Measurements from ENCODE around the gene APOLD1.
"Not testable (repeated sequence)": the region's sequence is repeated elsewhere in the genome, so short reads cannot be mapped to it uniquely, and the experiment has no call there.

The APOLD1 gene

DNA sequence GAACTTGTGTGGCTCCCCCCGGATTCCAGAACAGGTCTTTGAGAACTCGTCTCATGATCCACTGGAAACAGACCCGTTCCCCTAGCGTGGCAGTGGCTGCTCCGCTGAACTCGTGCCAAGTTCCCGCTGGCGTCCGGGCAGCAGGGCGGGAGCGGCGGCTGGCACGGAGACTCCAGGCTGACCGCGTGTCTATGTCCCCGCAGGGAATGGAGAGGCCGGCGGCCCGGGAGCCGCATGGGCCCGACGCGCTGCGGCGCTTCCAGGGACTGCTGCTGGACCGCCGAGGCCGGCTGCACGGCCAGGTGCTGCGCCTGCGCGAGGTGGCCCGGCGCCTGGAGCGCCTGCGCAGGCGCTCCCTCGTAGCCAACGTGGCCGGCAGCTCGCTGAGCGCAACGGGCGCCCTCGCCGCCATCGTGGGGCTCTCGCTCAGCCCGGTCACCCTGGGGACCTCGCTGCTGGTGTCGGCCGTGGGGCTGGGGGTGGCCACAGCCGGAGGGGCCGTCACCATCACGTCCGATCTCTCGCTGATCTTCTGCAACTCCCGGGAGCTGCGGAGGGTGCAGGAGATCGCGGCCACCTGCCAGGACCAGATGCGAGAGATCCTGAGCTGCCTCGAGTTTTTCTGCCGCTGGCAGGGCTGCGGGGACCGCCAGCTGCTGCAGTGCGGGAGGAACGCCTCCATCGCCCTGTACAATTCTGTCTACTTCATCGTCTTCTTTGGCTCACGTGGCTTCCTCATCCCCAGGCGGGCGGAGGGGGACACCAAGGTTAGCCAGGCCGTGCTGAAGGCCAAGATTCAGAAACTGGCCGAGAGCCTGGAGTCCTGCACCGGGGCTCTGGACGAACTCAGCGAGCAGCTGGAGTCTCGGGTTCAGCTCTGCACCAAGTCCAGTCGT lies 1.5 kb downstream of the APOLD1 start:
- peak; percentile 73 to 77 for DNase-seq

DNA sequence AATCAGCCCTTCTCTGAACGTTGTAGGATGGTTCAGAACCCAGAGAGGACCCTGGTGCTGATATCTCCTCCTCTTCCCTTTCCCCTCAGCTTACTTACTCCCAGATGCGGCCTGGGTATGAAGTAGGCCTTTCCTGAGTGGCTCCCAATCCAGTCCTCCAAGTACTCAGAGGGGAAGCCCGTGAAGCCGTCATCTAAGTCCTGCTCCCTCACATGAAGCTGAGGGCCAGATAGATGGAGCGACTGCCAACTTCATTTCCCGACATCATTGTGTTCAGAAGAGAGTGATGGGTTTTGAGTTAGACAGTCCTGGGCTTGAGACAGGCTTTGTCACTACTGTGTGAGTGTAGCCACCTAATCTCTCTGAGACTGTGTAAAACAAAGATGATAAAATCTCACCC lies 2.7 kb downstream of the APOLD1 start:
- peak in 1 of 2 donors; percentile 23 for DNase-seq

DNA sequence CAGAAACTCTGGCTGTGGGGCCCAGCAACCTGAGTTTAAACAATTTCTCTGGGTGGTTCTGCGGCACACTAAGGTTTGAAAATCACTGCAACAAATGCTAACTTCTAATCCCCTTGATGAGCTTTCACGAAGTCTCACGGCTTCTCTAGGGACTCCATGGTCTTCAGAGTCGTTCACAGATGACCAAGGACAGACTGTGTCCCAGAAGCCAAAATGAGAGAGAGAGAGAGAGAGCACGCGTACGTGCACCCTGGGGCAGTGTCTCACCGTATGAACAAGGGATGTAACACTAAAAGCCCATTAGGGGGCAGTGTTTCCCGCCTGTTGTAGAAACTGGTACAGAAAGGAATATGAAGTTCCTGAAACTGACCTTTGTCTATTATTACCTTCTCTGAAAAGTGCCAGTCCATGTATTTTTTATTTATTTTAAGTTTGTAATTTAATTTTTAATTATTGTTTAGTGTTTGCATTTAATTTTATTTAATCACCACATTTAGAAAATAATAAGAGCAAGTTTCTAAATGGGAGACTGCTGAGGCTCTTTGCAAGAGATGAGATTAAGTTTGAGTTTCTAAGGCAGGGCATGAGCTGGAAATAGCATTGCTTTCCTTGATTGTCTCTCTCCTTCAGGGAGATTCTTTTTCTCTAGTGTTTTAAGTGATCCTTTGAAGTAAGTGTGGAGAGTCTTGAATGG lies 3.4 kb downstream of the APOLD1 start:
- DNase-seq = peak; percentile 60 to 69

DNA sequence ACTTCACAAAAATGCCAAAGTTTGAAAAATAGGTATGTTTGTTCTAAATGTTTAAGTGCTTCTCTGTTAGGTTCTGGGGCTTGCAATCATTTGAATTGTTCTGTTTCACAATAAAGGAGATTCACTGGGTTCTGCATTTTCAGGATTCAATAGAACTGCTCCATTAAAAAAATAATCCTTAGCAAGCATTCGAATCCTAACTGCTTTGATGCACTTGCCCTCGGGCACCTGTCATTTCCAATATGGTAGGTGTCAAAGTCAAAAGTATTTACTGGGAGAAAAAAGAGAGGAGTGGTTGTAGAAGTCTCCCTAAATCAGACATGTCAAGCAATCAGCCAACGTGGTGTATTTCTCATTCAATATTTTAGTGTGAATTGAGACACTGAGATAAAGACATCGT lies 5.5 kb downstream of the APOLD1 start:
- DNase-seq = no peak

DNA sequence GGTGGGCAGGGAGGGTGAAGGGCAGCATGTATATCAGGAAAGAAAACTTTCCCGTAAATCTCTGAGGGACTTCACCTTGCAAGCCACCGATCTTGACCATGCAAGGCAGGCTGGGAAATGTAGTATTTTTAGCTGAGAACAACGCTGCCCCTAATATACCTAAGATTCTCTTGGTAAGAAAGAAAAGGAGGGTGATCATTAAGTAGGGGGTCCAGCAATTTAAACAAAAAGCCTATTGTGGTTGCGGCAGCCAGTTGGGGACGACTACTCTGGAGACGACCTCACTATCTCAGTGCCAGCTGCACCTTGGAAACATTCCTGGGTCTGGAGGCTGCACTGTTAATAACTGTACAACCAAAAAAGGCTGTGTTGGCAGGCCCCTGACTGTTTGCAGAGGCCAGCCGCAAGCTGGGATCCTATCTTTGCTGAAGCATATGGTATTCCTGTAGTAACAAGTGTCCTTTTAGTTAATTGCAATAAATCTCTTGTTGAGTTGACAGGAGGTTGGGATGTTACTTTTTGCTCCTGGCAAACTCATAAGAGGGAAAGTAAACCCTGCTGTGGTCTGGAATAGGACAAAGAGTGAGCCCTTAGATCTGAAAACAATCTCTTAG lies 6.4 kb downstream of the APOLD1 start:
- no peak for DNase-seq

DNA sequence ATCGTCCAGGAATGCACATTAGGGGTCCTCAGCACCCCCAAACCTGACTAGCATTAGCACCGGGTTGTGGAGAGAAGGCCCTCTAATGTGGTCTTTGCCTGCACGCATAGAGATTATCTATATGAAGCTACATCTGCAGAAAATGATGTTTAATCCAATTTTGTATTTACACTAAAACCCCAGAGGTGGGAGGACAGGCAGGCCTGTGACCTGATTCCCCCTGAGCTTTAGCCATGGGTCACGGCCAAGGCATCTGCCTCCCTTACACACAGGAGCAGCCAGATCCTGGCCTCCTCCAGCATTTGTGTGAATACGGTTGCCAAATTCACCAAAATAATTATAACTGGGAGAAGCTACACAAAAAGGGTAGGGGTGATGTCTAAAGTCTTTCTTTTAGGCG lies 7.0 kb downstream of the APOLD1 start:
- no peak for DNase-seq

DNA sequence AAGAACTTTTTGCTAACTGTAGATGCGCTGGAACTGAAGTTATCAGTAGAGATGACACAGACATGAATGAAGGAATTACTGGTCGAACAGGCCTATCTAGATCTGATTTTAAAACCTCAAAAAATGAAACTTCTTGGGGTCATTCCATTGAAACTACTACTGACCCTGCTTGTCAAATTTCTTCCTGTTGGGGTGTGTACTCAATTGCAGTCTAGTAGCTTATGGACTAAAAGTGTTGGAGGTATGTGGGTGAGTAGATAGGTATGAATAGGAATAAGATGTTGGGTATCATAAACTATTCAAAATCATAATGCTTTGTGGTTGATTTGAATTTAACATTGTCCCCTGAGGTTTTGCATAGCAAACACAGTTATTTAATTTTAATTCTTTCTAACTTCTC lies 9.2 kb downstream of the APOLD1 start:
- DNase-seq = no peak

DNA sequence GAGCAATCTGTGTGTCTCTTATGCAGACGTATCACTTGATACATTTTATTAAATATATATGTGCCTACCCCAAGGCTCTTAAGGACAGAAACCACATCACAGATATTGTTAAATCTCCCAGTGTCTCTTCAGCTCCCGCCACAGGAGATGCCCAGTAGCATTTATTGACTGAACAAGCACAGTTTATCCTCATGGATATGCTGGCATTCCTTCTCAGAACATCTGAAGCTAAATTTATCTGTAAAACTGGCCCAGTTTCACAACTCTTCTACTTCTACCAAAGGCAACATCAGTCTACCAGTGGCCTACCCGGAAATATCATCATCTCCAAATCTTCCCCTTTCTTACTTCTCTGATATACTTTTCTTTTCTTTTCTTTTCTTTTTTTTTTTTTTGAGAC lies 10.7 kb downstream of the APOLD1 start:
- no peak for DNase-seq

DNA sequence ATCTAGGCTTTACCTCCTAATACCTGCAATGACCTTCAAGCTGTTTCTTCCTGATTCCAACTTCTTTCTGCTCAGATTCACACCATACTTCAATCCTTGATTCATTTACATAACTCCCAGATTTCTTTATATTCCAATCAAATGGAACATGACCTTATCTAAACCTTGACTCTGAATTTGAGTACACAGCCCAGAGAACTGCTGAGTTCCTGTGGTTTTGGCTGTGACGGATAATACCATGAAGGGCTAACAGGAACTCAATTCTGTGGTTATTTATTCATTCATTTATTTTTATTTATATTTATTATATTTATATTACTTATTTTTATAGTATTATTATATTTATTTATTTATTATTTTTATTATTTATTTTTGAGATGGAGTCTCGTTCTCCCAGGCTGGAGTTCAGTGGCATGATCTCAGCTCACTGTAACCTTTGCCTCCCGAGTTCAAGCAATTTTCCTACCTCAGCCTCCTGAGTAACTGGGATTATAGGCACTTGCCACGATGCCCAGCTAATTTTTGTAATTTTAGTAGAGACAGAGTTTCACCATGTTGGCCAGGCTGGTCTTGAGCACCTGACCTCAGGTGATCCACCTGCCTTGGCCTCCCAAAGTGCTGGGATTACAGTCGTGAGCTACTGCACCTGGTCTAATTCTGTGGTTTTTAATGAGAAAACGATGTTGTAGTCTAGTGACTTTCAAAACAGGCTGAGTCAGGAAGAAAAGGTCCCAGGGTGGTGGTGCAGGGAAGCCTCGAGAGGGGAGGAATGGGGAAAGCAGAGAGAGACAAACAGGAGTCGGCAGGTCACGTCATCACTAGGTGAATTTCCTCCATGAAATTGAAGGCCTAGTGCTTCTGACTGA lies 11.7 kb downstream of the APOLD1 start:
- no peak for DNase-seq

DNA sequence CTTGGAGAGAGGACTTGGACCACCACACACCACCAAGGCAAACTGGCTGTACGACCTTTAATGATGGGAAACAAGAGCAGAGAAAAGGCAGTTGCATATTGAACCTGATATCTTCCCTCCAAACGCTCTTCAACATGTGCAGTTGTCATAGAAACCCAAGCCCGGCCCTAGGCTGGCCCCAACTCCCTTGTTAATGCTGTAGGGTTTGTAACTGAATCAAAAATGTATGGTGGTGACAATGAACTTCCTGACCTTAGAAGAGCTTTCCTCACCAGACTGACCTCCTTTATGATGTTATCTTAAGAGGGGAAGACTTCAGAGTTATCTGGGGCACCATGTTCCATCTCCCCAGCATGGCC lies 12.3 kb downstream of the APOLD1 start:
- no peak for DNase-seq

DNA sequence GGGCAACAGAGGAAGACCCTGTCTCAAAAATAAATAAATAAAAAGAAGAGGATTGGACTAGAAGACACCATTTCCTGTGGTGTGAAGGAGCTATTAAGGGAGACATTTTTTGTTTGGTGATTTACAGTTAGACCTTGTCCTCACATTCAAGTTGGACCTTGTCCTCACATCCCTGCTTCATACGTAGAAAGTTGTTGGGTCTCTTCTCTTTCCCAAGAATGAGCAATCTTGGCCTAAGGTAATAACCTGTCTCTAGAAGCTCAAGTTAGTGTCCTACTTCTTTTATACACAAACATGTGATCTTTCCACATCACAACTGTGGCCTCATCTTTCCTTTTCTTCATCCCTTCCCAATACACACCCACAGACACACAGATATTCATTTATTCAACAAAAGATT lies 13.0 kb downstream of the APOLD1 start:
- DNase-seq = no peak

DNA sequence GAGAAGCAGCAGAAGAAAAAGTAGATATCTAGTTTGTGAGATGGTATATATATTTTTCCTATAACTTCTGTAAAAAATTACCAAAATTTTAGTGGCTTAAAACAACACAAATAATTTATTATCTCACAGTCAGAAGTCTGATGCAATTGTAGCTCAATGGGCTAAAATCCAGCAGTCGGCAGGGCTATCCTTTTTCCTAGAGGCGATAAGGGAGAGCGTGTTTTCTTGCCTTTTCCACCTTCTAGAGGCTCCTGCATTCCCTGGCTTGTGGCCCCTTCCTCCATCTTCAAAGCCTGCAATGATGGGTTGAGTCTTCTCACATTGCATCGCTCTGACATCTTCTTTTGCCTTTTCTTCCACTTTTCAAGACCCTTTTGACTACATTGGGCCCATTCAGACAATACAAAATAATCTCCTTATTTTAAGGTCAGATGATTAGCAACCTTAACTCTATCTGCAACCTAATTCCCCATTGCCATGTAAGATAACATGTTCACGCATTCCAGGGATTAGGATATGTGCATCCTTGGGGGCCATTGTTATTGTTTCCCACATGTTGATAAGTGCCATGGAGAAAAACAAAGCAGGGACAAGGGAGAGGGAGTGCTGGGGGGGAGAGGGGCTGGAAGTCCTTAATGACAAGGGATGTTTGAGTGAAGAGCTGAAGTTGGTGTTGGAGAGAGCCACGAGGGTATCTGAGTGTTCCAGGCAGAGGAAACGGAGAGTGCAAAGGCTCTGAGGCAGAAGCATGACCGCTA lies 13.9 kb downstream of the APOLD1 start:
- no peak for DNase-seq

DNA sequence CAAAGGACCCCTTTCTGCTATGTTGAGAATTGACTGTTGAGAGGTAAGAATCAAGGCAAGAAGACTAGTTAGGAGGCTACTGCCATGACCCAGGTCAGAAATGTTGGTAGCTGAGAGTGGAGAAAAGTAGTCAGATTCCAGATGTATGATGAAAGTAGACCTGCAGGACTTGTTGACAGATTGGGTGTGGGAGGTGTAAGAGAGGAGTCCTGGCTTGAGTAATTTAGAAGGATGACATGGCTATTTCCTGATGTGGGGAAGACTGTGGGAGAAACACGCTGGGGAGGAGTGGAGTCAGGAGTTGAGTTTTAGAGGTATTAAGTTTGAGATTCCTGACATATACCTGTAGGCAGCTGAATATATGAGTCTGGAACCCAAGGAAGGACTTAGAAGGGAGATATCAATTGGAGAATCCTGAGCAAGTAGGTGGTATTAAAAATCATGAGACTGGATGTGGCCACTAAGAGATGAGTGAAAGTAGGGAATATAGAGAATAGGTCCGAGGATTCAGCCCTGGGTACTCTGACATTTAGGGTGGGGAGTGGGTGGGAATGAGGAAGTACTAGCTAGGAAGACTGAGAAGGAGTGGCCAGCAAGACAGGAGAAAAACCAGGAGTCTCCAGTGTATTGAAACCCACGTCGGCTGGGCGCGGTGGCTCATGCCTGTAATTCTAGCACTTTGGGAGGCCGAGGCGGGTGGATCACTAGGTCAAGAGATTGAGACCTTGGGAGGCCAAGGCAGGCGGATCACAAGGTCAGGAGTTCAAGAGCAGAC lies 15.1 kb downstream of the APOLD1 start:
- no peak for DNase-seq

DNA sequence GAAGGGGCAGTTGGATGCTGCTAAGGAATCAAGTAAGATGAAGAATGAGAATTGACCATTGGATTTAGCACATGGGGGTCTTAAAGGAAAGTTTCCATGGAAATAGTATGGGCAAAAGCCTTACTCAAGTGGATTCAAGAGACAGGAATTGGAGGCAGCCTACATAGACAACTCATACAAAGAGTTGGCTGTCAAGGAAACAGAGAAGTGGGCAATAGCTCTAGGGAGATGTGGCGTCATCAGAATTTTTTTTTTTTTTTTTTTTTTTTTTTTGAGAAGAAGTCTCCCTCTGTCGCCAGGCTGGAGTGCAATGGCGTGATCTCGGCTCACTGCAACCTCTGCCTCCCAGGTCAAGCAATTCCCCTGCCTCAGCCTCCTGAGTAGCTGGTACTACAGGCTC lies 16.2 kb downstream of the APOLD1 start:
- DNase-seq = not testable (repeated sequence)

DNA sequence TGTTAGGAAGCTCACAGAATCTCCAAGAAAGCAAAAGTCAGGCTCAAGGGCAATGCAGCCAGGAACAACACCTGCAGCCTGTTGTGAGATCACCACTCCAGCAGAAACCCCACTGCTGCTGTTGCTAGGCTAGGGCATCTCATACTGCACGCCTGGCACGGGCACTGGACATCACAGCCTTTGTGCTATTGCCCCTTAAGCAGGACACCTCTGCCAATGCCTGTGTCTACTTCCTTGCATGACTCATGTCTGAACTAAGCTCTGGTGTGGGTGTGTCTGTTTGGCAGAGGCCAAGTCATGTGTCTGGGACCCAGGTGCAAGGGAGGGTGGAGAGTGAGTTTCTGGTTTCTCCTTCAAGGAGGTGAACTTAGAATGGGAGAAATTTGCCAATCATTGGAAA lies 17.7 kb downstream of the APOLD1 start:
- peak; percentile 32 to 54 for DNase-seq

DNA sequence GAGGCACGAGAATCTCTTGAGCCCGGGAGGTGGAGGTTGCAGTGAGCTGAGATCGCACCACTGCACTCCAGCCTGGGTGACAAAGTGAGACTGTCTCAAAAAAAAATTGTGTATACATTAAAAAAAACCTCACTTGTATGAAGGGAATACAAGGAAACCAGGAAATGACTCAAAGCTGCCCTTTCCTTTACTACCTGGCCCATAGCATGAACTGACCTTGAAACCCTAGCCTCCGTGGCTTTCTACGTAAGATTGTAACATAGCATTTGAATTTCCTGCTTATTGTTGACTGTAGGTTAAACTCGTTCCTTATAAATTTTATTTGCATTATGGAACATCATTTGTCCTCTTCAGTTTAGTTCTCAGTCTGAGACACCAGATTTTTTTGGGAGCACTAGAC lies 18.6 kb downstream of the APOLD1 start:
- DNase-seq = no peak

DNA sequence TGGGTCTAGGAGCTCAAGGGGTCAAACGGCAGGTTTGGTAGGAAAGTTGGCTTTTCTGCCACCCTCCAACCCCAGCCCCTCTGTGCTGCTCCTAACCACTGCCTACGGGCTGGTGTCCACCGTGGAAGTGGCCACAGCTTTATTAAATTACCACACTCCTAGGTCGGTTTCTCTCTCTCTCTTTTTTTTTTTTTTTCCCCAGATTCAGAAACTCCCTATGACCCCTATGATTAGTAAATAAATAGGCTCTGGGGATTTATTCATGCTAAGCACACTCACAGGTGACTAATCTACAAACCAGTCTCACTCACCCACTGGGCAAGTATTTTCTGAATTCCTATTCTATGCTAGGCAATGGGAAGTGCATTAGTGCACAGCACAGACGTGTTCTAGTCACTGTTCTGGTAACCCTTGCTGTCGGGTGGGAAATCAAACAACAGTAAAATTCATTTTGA lies 19.0 kb downstream of the APOLD1 start:
- no peak for DNase-seq

DNA sequence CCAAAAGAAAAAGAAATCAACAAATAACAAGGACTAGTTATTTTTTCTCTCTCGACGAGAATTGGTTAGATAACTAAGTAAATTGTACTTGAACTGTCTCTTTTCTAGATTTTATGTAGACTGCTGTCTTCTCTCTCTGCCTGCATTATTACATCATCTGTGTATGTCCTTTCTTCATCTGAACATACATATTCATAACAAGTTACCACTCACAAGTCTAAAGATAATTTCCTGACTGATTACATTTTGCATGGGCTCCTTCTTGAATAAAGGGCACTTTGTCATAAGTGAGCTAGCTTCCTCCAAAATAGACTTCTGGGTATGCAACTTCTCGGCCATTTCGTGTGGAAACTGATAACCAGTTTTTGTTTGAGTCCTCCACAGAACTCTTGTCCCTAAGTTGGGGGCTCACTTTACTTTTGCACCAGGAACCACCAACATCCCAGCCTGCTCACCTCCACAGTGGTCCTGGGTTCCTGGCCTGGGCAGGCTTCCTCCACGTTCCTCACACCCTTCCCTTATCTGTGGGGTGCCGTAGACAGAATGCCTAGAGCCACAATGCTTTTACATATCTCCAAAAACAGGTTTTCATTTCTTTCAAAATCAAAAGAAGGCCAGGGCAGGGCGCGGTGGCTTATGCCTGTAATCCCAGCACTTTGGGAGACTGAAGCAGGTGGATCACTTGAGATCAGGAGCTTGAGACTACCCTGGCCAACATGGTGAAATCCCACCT lies 21.5 kb downstream of the APOLD1 start:
- DNase-seq = no peak

DNA sequence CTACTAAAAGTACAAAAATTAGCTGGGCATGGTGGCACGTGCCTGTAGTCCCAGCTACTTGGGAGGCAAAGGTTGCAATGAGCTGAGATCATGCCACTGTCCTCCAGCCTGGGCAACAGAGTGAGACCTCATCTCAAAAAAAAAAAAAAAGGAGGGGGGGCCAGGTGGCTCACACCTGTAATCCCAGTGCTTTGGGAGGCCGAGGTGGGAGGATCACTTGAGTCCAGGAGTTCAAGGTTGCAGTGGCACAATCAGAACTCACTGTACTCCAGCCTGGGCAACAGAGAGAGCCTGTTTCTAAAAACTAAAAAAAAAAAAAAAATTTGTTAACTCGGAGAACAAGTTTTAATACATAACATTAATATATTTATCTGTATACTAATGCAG lies 22.1 kb downstream of the APOLD1 start:
- DNase-seq = not testable (repeated sequence)

DNA sequence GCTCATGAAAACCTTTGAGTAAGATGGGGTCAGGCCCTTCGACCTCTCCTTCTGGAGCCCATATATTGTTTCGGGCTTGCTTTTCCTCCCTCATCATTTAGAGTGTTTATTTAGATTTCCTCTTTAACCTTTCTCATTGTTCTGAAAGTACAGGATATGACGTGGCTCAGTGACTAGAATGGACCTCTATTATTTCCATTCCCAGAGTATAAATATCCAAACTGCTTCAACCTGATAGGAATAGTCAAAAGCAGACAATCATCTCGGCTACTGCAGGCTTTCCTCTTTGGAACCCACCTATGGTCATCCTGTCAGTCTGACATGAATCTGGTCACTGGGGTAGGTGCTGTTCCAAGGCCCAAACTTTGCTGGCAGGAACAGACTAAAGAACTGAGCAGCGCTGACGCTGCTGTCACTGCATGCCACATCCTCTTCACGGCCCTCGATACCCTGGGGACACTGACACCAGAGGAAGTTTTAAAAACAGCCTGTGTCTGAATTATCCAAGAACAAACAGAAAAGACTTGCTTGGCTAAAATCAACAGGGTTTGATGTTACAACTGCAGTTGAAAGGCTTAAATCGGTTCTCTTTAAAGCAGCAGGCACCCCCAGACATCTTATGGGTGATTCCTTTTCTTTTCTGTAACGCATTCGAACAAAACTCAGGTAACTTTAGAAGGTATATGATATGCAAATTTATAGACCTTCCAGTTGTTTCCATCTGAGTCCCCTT lies 22.7 kb downstream of the APOLD1 start:
- DNase-seq = peak; percentile 36 to 47

All from stimulated activated CD4-positive, alpha-beta T cell treated with anti-CD3 and anti-CD28 coated beads, Interleukin-2, amount 100 ng/mL, for 24 hours (primary cell).